C4-2B (cell line): ENCODE measurements around the gene POLD1.

Experiments
- H3K27ac ChIP-seq: fragments of 450-650 bp; 2 replicates; pipeline ENCODE4 v1.5.1; 2017
- ZFX ChIP-seq: fragments of 450-650 bp; IDR thresholded peaks from 2 replicates; pipeline ENCODE4 v1.6.1; 2017
- TF ChIP-seq, protein P1 (sequence below): fragments of 450-650 bp; conservative IDR thresholded peaks from 2 replicates; pipeline ENCODE4 v1.5.1; 2017; ENCODE audit warnings: mild to moderate bottlenecking

POLD1 gene

DNA sequence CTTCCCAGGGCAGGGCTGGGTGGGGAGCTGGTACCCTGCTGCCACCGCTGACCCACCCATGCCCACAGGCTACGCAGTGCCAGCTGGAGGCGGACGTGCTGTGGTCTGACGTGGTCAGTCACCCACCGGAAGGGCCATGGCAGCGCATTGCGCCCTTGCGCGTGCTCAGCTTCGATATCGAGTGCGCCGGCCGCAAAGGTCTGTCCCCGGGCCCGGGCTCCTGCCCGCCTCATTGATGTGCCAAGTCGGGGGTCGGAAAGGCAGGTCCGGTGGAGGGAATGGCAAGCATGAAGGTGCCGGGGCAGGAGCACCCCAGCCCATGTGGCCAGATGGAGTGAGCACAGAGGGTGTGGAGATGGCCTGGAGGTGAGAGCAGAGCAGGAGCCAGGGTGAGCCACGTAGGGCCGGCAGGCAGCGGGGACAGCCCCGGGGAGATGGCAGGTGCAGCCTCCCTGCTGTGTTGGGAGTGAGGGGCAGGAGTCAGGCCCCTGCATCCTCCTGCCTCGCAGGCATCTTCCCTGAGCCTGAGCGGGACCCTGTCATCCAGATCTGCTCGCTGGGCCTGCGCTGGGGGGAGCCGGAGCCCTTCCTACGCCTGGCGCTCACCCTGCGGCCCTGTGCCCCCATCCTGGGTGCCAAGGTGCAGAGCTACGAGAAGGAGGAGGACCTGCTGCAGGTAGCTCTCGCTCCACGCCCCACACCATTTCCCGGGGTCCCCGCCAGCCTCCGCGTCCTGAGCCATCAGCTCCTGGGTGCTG lies 18.6 kb downstream of the POLD1 start:
- no peak for TF ChIP-seq ZFX

DNA sequence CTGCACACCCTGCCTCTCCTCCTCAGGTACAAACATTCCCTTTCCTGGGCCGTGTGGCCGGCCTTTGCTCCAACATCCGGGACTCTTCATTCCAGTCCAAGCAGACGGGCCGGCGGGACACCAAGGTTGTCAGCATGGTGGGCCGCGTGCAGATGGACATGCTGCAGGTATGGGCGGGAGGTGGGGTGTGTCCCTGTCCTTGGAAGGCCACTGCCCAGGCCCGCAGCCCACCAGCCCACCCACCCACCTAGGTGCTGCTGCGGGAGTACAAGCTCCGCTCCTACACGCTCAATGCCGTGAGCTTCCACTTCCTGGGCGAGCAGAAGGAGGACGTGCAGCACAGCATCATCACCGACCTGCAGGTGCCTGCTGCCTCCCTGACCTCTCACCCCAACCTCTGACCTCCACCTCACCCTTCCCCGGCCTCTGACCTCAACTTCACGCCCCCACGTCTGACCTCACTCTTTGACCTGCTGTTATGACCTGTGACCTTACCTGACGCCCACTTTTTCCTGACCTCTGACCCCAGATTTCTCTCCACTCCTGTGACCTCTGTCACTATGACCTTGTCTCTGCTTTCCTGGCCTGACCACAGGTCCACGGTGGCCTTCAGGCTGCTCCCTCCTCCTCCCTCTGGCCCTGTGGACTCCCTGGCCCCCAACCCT lies 22.1 kb downstream of the POLD1 start:
- no peak for TF ChIP-seq ZFX
- TF ChIP-seq, protein P1, sequence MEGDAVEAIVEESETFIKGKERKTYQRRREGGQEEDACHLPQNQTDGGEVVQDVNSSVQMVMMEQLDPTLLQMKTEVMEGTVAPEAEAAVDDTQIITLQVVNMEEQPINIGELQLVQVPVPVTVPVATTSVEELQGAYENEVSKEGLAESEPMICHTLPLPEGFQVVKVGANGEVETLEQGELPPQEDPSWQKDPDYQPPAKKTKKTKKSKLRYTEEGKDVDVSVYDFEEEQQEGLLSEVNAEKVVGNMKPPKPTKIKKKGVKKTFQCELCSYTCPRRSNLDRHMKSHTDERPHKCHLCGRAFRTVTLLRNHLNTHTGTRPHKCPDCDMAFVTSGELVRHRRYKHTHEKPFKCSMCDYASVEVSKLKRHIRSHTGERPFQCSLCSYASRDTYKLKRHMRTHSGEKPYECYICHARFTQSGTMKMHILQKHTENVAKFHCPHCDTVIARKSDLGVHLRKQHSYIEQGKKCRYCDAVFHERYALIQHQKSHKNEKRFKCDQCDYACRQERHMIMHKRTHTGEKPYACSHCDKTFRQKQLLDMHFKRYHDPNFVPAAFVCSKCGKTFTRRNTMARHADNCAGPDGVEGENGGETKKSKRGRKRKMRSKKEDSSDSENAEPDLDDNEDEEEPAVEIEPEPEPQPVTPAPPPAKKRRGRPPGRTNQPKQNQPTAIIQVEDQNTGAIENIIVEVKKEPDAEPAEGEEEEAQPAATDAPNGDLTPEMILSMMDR = no peak
- H3K27ac ChIP-seq = no peak overlapping the region

More for the DNA sequence above, 18.6 kb downstream of the POLD1 start:
- no peak overlapping the region for H3K27ac ChIP-seq

DNA sequence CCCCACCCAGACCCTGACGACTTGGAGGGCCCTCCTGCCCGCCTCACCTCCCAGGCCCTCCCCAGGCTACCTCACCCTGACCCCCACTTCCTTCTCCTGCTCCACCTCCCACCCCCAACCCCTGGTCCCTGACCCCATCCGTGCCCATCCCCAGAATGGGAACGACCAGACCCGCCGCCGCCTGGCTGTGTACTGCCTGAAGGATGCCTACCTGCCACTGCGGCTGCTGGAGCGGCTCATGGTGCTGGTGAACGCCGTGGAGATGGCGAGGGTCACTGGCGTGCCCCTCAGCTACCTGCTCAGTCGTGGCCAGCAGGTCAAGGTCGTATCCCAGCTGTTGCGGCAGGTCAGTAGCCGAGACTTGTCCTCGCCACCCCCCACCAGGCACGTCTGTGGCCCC lies 22.7 kb downstream of the POLD1 start:
- TF ChIP-seq, protein P1 = no peak
- TF ChIP-seq ZFX = no peak
- H3K27ac ChIP-seq = no peak overlapping the region

DNA sequence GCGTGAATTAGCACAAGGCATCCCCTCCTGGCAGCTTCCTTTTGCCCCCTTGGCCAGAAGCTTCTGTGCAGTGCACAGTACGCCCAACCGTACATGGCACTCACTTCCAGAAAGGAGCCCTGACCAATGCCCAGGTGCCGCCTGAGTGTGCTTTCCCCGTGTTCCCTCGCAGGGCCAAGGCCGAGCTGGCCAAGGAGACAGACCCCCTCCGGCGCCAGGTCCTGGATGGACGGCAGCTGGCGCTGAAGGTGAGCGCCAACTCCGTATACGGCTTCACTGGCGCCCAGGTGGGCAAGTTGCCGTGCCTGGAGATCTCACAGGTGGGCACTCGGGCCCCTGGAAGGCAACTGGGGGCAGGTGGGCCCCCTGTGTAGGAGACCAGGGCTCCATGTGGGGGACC lies 25.2 kb downstream of the POLD1 start:
- H3K27ac ChIP-seq = no peak overlapping the region
- TF ChIP-seq, protein P1 = no peak
- TF ChIP-seq ZFX = no peak

DNA sequence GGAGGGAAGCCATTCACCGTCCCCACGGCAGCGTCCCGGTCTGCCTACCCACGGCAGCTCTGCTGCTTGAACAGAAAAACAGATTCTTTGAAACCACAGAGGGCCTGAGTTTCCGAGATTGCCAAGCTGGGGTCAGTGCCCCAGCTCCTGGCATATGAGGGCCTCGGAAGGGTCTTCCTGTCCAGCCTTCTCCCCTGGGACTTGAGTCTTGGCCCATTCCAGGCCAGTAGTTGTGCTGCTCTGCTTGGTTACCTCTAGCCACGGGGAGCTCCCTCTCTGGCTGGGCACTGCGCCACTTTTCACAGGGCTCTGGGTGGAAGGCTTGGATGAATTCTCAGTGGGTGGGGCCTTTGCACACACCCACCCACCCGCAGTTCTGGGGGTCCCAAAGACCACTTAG lies 26.0 kb downstream of the POLD1 start:
- no peak for TF ChIP-seq ZFX
- no peak overlapping the region for H3K27ac ChIP-seq

DNA sequence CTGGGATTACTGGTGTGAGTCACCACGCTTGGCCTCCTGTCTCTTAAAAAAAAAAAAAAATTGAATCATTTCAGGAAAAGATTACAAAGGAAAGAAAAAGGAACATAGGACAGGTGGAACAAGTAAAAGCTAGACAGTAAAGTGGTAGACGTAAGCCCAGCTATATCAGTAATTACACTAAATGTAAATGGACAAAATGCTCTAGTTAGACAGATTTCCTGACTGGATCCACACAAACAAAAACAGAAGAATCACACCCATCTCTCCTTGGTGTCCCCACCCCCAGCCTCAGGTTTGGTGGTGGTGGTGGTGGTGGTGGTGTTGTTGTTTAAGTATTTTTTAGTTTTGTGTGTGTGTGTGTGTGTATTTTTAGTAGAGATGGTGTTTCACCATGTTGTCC lies 28.3 kb downstream of the POLD1 start:
- TF ChIP-seq, protein P1 = no peak
- TF ChIP-seq ZFX = no peak
- H3K27ac ChIP-seq = no peak overlapping the region

DNA sequence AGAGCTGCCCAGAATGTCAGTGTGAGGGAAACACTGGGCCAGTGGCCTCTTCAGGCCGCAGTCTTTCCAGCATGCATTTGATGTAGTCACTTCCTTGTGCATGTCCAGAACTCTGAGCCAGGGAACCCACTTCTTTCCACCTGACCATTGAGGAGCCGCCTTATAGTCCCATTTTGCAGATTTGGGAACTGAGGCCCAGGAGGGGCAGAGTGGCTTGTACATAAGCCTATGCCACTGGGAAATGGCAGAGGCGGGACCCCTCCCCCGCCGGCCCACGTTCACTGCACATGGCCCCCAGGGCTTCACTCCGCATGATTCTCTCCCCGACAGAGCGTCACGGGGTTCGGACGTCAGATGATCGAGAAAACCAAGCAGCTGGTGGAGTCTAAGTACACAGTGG lies 28.9 kb downstream of the POLD1 start:
- no peak overlapping the region for H3K27ac ChIP-seq
- TF ChIP-seq, protein P1 = no peak
- no peak for TF ChIP-seq ZFX

DNA sequence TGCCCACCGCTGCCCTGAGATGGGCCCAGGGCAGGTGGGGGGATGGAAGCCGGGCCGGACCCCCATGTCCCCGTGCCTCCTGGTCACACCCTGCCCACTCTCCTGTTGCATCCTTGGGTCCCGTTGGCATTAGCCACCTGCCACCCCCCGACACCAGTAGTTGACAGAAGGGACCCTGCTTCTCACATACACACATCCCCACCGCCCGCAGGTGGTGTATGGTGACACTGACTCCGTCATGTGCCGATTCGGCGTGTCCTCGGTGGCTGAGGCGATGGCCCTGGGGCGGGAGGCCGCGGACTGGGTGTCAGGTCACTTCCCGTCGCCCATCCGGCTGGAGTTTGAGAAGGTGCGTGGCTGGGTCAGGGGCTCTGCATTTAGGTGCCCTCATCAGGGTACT lies 29.4 kb downstream of the POLD1 start:
- TF ChIP-seq, protein P1 = no peak
- TF ChIP-seq ZFX = no peak
- no peak overlapping the region for H3K27ac ChIP-seq
